HEK293 (cell line): Measurements from ENCODE around the gene STON2.

Source experiments
- CTCF ChIP-seq: fragments of 450-650 bp; formaldehyde crosslinking; IDR thresholded peaks from 2 replicates; pipeline ENCODE4 v1.5.1; 2016; ENCODE audit warnings: missing biosample characterization, missing genetic modification characterization
- ZIC2 ChIP-seq: fragments of 450-650 bp; formaldehyde crosslinking; IDR thresholded peaks from 2 replicates; pipeline ENCODE4 v1.5.1; 2016; ENCODE audit warnings: missing biosample characterization, missing genetic modification characterization
- ZNF610 ChIP-seq: fragments of 450-650 bp; formaldehyde crosslinking; IDR thresholded peaks from 2 replicates; pipeline ENCODE4 v1.5.1; 2016; ENCODE audit warnings: missing biosample characterization, missing genetic modification characterization, borderline replicate concordance
- ZNF660 ChIP-seq: fragments of 450-650 bp; IDR thresholded peaks from 2 replicates; pipeline ENCODE4 v1.5.1; 2018; ENCODE audit warnings: missing biosample characterization, mild to moderate bottlenecking, missing genetic modification characterization
- ZNF670 ChIP-seq: fragments of 450-650 bp; formaldehyde crosslinking; IDR thresholded peaks from 2 replicates; pipeline ENCODE4 v1.5.1; 2016; ENCODE audit warnings: missing biosample characterization, missing genetic modification characterization, low read depth
- ZNF707 ChIP-seq: fragments of 450-650 bp; formaldehyde crosslinking; IDR thresholded peaks from 2 replicates; pipeline ENCODE4 v1.5.1; 2016; ENCODE audit warnings: missing biosample characterization, missing genetic modification characterization
- TF ChIP-seq, protein P1 (sequence below): sonication (generic); formaldehyde crosslinking; IDR thresholded peaks from 2 replicates; pipeline ENCODE4 v1.8.1; 2022; ENCODE audit warnings: mild to moderate bottlenecking, moderate library complexity, missing genetic modification reagents

GRCh38 chr14:81295958-81296923 lies 103.9 kb downstream of the STON2 start:
- TF ChIP-seq ZNF707 (tag by site-specific recombination): no peak
- no peak for TF ChIP-seq CTCF (tag by site-specific recombination)
- TF ChIP-seq, protein P1, sequence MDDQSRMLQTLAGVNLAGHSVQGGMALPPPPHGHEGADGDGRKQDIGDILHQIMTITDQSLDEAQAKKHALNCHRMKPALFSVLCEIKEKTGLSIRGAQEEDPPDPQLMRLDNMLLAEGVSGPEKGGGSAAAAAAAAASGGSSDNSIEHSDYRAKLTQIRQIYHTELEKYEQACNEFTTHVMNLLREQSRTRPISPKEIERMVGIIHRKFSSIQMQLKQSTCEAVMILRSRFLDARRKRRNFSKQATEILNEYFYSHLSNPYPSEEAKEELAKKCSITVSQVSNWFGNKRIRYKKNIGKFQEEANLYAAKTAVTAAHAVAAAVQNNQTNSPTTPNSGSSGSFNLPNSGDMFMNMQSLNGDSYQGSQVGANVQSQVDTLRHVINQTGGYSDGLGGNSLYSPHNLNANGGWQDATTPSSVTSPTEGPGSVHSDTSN: no peak
- no peak for TF ChIP-seq ZNF610 (tag by site-specific recombination)
- TF ChIP-seq ZNF660 (tag by site-specific recombination): no peak
- no peak for TF ChIP-seq ZNF670 (tag by site-specific recombination)
- TF ChIP-seq ZIC2 (tag by site-specific recombination): no peak
